RKO (cell line): Measurements from ENCODE around the gene IER2.
"Not testable (repeated sequence)": the region's sequence is repeated elsewhere in the genome, so short reads cannot be mapped to it uniquely, and the experiment has no call there.

Source experiments
- DNase-seq: peaks from one replicate; pipeline ENCODE4 v3.0.0-alpha.2; 2016; ENCODE audit warnings: low spot score

The IER2 gene

DNA sequence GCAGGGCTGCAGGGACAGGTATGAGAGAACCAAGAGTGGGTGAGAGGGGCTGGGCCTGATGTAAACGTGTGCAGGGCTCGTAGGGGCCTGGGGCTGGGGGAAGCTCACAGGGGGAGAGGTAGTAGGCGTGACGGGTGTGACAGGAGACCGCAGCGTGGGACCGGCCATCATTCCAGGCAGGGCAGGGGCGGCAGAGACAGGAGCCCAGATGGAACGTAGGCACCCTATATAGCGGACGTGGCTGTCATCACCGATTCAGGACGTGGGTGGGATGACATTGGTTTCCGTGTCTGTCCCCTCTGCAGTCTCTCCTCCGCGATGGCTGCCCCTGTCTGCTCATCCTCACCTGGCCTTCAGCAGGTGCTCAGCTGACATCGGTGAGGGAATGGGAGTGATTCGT, 48.4 kb downstream of the IER2 start:
- DNase-seq, result no peak

DNA sequence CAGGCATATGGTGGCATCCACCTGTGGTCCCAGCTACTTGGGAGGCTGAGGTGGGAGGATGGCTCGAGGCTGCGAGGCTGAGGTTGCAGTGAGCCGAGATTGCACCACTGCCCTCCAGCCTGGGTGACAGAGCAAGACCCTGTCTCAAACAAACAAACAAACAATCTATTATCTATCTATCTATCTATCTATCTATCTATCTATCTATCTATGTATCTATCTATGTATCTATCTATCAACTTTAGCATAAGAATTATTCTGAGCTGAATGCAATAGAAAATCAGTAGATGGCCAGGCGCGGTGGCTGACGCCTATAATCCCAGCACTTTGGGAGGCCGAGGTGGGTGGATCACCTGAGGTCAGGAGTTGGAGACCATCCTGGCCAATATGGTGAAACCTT, 51.9 kb downstream of the IER2 start:
- DNase-seq, result not testable (repeated sequence)
